Right lobe of liver (tissue), 6 donors: Measurements from ENCODE around the gene PPP1R2B. TPM values are rescaled to one million over a fixed set of nuclear protein-coding genes. Genes with fewer than 3 reads are reported as not detected.

ENCODE experiments used
- ATAC-seq, 4 donors: fragments of 200-7000 bp; cut with Tn5 transposase; one replicate each; pipeline ENCODE4 v1.9.1; 2020; ENCODE audit warnings: mild to moderate bottlenecking in 4 of 4, moderate library complexity in 4 of 4
- DNase-seq, 3 donors: peaks; one replicate each; pipeline ENCODE4 v3.0.0-alpha.2; 2020
- H3K27ac ChIP-seq, 3 donors: fragments of 200-600 bp; one replicate each; pipeline ENCODE4 v1.8.0; 2022
- H3K27me3 ChIP-seq, 2 donors: fragments of 200-600 bp; one replicate each; pipeline ENCODE4 v1.8.0; 2022
- H3K36me3 ChIP-seq, 4 donors: fragments of 200-600 bp; sonication (generic) in 1 of 4; one replicate each; pipeline versions ENCODE4 v1.5.1 to v1.8.0; 2017 to 2022; ENCODE audit warnings: control low read depth in 1 of 4
- H3K4me1 ChIP-seq, 4 donors: fragments of 200-600 bp; sonication (generic) in 1 of 4; one replicate each; pipeline versions ENCODE4 v1.5.1 to v1.8.0; 2017 to 2022; ENCODE audit warnings: control low read depth in 1 of 4
- H3K4me3 ChIP-seq, 3 donors: fragments of 200-600 bp; one replicate each; pipeline ENCODE4 v1.8.0; 2022
- H3K9me3 ChIP-seq, 4 donors: fragments of 200-600 bp; sonication (generic) in 1 of 4; one replicate each; pipeline versions ENCODE4 v1.5.1 to v1.8.0; 2017 to 2022; ENCODE audit warnings: control low read depth in 1 of 4
- CTCF ChIP-seq, 4 donors: fragments of 200-600 bp in 3 of 4; fragments of 450-650 bp in 1 of 4; IDR thresholded peaks; one replicate each; pipeline versions ENCODE4 v1.5.1 to v1.8.0; 2016 to 2022; ENCODE audit warnings: antibody characterized with exemption in 4 of 4, mild to moderate bottlenecking in 2 of 4
- POLR2A ChIP-seq: fragments of 450-650 bp; IDR thresholded peaks from one replicate; pipeline ENCODE4 v1.6.1; 2017; ENCODE audit warnings: antibody characterized with exemption, mild to moderate bottlenecking
- WGBS: methylation state at CpG from one replicate; pipeline ENCODE4 v1.1.6; 2018; ENCODE audit warnings: low coverage, low lambda C conversion rate; ENCODE audit not compliant: insufficient coverage; ENCODE audit errors: missing lambda C conversion rate; 5-methylcytosine and 5-hydroxymethylcytosine counted together
- intact Hi-C, 2 donors: fragments of 100-400 bp; cut with DNase I; formaldehyde crosslinking; loops; one replicate each; pipeline versions ENCODE4 v1.11.2 to v1.14.1; 2022
- long read RNA-seq: library from polyadenylated mRNA; unstranded; transcript quantifications from one replicate; pipeline ENCODE4 v2.0.0, GENCODE V29; 2019
- total RNA-seq, 6 experiments: library from RNA; depleted of rRNA in 2 of 6; stranded (reverse); fragments of >200 nt in 2 of 6; fragmentation: NEBNext Ultra II Directional in 3 of 6; extraction: Animal tissue kit (Norgen Biotek cat#: 25700) in 3 of 6; gene quantifications; one replicate each; pipeline versions ENCODE4 v1.1.0 to v1.2.4, GENCODE V29; 2016 to 2023
- donor health status: DM: no; HTN: yes; CAD: no.
- donor health status: DM: no; HTN: no; CAD: no.
- donor health status: DM: no; HTN: no; CAD: no.
- donor health status: DM: no; HTN: yes; CAD: no.
- donor health status: DM: no; HTN: yes; CAD: no.

The PPP1R2B gene
- not detected for total RNA-seq
- long read RNA-seq, result 0 reads

- Histone ChIP-seq H3K4me1 (no peaks in the 10 kb centered on the region), H3K27me3 (no peaks in the 10 kb centered on the region), H3K36me3 (no peaks in the 10 kb centered on the region), H3K27ac (no peak within 1 kb of the TSS), H3K4me3 (no peak within 1 kb of the TSS), H3K9me3 (no peaks in the 10 kb centered on the region)
- ATAC-seq (no peak), DNase-seq (no peak)
- TF ChIP-seq POLR2A (no peak), CTCF (IDR thresholded peaks at IDR 0.05) (no peak)
- 37% methylated on average over 25 of the region's 48 CpGs for WGBS
- intact Hi-C loops, result no loop called here
These were observed at the start of gene PPP1R2B for GRCh38 chr5:156850206-156850751. PPP1R2B (plus strand) TSS chr5:156850295; CDS start chr5:156850563, 268 bp downstream.

- Histone ChIP-seq H3K36me3 (no peaks in the 10 kb centered on the region), H3K27me3 (no peaks in the 10 kb centered on the region), H3K4me3 (no peak overlapping the region), H3K4me1 (no peaks in the 10 kb centered on the region), H3K27ac (no peak overlapping the region), H3K9me3 (no peaks in the 10 kb centered on the region)
- no peak for TF ChIP-seq CTCF (IDR thresholded peaks at IDR 0.05)
- no peak for TF ChIP-seq POLR2A
- 43% methylated on average over 3 of the region's 3 CpGs for WGBS
- DNase-seq (no peak), ATAC-seq (no peak)
- intact Hi-C loops, result no loop called here
These were observed 49.2 kb upstream of the PPP1R2B start for GRCh38 chr5:156800929-156801328.

GRCh38 chr5:156802501-156802900 is 47.6 kb upstream of the PPP1R2B start:
- intact Hi-C loops, result no loop called here
- TF ChIP-seq POLR2A, result no peak
- TF ChIP-seq CTCF (IDR thresholded peaks at IDR 0.05), result no peak
- ATAC-seq, result no peak

GRCh38 chr5:156803404-156803803 is 46.7 kb upstream of the PPP1R2B start:
- intact Hi-C loops, result no loop called here
- Histone ChIP-seq H3K9me3 (no peaks in the 10 kb centered on the region), H3K27ac (no peak overlapping the region), H3K4me3 (no peak overlapping the region), H3K36me3 (no peaks in the 10 kb centered on the region), H3K4me1 (no peaks in the 10 kb centered on the region), H3K27me3 (no peaks in the 10 kb centered on the region)
- TF ChIP-seq POLR2A (no peak), CTCF (IDR thresholded peaks at IDR 0.05) (no peak)
- no peak for DNase-seq
- no peak for ATAC-seq
- 52% methylated on average over 2 of the region's 2 CpGs for WGBS

More at GRCh38 chr5:156802501-156802900, 47.6 kb upstream of the PPP1R2B start:
- Histone ChIP-seq H3K27me3 (no peaks in the 10 kb centered on the region), H3K4me1 (no peaks in the 10 kb centered on the region), H3K27ac (no peak overlapping the region), H3K36me3 (no peaks in the 10 kb centered on the region), H3K4me3 (no peak overlapping the region), H3K9me3 (no peaks in the 10 kb centered on the region)
- no peak for DNase-seq
- 40% methylated on average over 5 of the region's 5 CpGs for WGBS

- Histone ChIP-seq H3K4me1 (peaks cover 0 to 3% (median 0%) of the 10 kb centered on the region in 4 donors), H3K4me3 (no peak overlapping the region), H3K9me3 (no peaks in the 10 kb centered on the region), H3K27me3 (no peaks in the 10 kb centered on the region), H3K36me3 (no peaks in the 10 kb centered on the region), H3K27ac (no peak overlapping the region)
- DNase-seq, result no peak
- intact Hi-C loops, result no loop called here
- TF ChIP-seq CTCF (IDR thresholded peaks at IDR 0.05), result no peak
- no peak for TF ChIP-seq POLR2A
- WGBS, result 68% methylated on average over 1 of the region's 1 CpG
- ATAC-seq, result no peak
These were observed 37.1 kb upstream of the PPP1R2B start for GRCh38 chr5:156812959-156813358.
